HUES48 (cell line): ENCODE data around the gene NFXL1.

ENCODE experiments used
- H3K27ac ChIP-seq: one replicate; pipeline ENCODE4 v1.7.0; 2013; ENCODE audit warnings: low read depth, low read length, inconsistent platforms
- H3K27me3 ChIP-seq: 2 replicates; pipeline ENCODE4 v1.6.1; 2013; ENCODE audit warnings: mild to moderate bottlenecking, low read length; ENCODE audit not compliant: control insufficient read depth, insufficient read depth
- H3K36me3 ChIP-seq: 2 replicates; pipeline ENCODE4 v1.6.1; 2013; ENCODE audit warnings: low read length; ENCODE audit not compliant: control insufficient read depth, insufficient read depth
- H3K4me1 ChIP-seq: 2 replicates; pipeline ENCODE4 v1.6.1; 2013; ENCODE audit warnings: mild to moderate bottlenecking, low read length; ENCODE audit not compliant: control insufficient read depth, insufficient read depth
- H3K4me3 ChIP-seq: 2 replicates; pipeline ENCODE4 v1.5.1; 2013; ENCODE audit warnings: mild to moderate bottlenecking, low read depth, low read length
- H3K9ac ChIP-seq: 2 replicates; pipeline ENCODE4 v1.6.1; 2013; ENCODE audit warnings: mild to moderate bottlenecking, low read depth, low read length, moderate library complexity
- H3K9me3 ChIP-seq: 2 replicates; pipeline ENCODE4 v1.6.1; 2013; ENCODE audit warnings: low read length; ENCODE audit not compliant: control insufficient read depth, insufficient read depth

NFXL1 gene

DNA sequence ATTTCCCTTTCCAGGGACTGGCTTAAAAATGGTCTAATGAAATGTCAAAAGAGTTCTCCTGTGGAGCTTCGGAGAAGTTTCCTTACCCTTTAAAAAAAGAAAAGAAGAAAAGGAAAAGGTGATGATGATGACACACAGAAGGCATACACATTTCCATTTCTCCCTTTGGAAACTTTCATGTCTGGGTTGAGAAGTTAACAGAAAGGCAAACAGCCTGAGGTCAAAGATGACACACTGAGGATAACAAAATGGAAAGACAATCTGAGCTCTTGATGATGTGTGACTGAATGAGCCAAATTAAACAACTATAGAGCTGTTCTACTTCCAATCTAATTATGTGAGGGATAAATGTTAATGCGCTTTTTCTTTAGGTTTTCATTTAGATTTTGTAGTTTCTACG, 32.2 kb downstream of the NFXL1 start:
- no peaks in the 10 kb centered on the region for H3K9me3 ChIP-seq
- H3K27me3 ChIP-seq: no peaks in the 10 kb centered on the region
- H3K9ac ChIP-seq: no peak overlapping the region
- no peak overlapping the region for H3K4me3 ChIP-seq
- H3K27ac ChIP-seq: no peak overlapping the region
- peaks cover 99% of the 10 kb centered on the region for H3K36me3 ChIP-seq
- no peaks in the 10 kb centered on the region for H3K4me1 ChIP-seq

DNA sequence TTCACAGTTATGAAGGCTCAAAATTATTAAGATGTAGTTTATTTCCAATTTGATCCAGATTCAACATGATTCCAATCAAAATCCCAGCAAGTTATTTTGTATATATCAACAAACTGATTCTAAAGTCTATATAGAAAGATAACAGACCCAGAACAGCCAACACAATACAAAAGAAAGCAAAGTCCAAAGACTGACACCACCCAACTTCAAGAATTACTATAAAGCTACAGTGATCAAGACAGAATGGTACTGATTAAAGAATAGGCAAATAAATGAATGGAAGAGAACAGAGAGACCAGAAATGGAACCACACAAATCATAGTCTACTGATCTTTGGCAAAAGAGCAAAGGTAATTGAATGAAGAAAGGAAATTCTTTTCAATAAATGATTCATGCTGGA, 34.9 kb downstream of the NFXL1 start:
- Histone ChIP-seq H3K9ac (no peak overlapping the region), H3K4me3 (no peak overlapping the region), H3K36me3 (peaks cover 100% of the 10 kb centered on the region), H3K4me1 (no peaks in the 10 kb centered on the region), H3K9me3 (no peaks in the 10 kb centered on the region), H3K27ac (no peak overlapping the region), H3K27me3 (no peaks in the 10 kb centered on the region)

DNA sequence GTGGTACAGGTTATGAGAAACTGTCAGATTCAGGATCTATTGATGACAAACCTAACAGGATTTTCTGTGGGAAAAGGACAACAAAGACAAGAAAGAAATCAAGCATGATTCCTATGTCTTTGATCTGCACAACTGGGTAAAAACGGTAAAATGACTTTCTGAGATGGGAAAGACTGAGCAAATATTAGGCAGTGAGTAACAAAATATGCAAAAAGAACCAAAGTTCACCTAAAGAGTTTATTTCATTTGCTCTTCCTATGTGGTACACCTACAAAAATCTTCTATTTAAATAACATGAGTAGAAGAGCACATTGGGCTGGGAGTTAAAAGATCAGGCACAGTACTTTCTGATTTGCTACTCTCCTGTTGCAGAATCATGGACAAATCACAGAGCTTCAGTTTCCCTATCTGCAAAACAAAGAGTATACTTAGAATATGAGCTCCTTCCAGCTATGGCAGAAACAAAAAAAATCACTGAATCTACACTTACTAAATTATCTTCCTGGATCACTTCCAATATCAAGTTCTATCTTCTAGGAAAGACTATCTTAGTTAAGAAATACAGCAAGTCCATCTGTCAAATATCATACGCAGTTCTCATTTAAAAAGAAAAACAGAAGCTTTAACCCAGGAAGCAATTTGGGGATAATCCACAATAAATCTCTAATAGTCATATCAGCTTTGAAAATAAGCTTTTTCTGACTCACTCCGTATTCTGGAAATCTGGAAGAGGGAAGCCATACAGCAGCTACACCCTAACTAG, 37.4 kb downstream of the NFXL1 start:
- no peaks in the 10 kb centered on the region for H3K4me1 ChIP-seq
- H3K27ac ChIP-seq: no peak overlapping the region
- H3K4me3 ChIP-seq: no peak overlapping the region
- H3K9me3 ChIP-seq: peaks cover 4% of the 10 kb centered on the region; the same call in 1 of the 2 replicates
- H3K27me3 ChIP-seq: no peaks in the 10 kb centered on the region
- H3K9ac ChIP-seq: no peak overlapping the region
- H3K36me3 ChIP-seq: peaks cover 97% of the 10 kb centered on the region

DNA sequence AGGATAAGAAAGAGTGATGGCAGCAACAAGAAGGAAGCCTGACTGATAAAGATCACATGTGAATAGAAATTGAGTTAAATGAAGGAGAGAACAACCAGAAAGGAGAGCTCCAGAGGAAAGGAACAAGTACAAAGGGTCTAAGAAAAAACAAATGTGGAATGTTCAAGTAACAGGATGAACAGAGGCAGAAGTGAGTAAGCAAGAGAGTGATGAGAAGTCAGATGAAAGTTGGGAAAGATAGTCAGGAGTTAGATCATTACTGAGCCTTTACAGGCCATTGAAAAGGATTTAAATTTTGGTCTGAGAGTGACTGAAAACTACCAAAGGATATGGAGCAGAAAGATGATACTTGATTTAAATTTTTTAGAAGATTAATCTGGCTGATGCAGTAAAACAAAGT, 38.1 kb downstream of the NFXL1 start:
- peaks cover 97% of the 10 kb centered on the region for H3K36me3 ChIP-seq
- no peaks in the 10 kb centered on the region for H3K27me3 ChIP-seq
- no peaks in the 10 kb centered on the region for H3K4me1 ChIP-seq
- no peak overlapping the region for H3K9ac ChIP-seq
- peaks cover 4% of the 10 kb centered on the region; the same call in 1 of the 2 replicates for H3K9me3 ChIP-seq
- no peak overlapping the region for H3K4me3 ChIP-seq
- no peak overlapping the region for H3K27ac ChIP-seq

DNA sequence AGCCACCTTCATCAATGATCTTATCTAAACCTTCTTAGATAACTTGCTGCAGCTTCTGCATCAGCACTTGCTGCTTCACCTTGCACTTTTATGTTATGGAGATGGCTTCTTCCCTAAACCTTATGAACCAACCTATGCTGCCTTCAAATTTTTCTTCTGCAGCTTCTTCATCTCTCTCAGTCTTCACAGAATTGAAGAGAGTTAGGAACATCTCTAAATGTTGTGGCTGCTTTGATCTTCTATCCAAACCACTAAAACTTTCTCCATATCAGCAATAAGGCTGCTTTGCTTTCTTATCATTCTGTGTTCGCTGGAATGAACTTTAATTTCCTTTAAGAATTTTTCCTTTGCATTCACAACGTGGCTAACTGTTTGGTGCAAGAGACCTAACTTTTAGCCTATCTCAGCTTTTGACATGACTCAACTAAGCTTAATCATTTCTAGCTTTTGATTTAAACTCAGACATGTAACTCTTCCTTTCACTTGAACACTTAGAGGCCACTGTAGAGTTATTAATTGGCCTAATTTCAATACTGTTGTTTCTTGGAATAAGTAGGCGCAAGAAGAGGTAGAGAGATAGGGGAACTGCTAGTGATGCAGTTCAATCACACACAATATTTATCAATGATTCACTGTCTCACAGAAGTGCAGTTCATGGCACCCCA, 40.4 kb downstream of the NFXL1 start:
- Histone ChIP-seq H3K4me1 (no peaks in the 10 kb centered on the region), H3K9ac (no peak overlapping the region), H3K36me3 (peaks cover 82% of the 10 kb centered on the region), H3K27me3 (no peaks in the 10 kb centered on the region), H3K9me3 (peaks cover 4% of the 10 kb centered on the region; the same call in 1 of the 2 replicates), H3K27ac (no peak overlapping the region), H3K4me3 (no peak overlapping the region)

DNA sequence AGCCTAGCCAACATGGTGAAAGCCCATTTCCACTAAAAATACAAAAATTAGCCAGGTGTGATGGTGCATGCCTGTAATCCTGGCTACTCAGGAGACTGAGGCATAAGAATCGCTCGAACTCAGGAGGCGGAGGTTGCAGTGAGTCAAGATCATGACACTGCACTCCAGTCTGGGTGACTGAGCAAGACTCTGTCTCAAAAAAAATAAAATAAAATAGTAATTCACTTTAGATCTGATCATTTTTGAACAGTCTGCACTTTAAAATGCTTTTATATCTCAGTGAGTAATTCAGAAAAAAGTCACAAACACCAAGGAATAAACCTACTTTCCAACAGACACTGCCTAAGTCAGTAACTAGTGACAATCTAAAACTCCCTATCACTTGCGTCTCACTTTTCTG, 50.9 kb downstream of the NFXL1 start:
- no peak overlapping the region for H3K4me3 ChIP-seq
- no peaks in the 10 kb centered on the region for H3K9me3 ChIP-seq
- peaks cover 34% of the 10 kb centered on the region for H3K36me3 ChIP-seq
- H3K27ac ChIP-seq: no peak overlapping the region
- no peaks in the 10 kb centered on the region for H3K27me3 ChIP-seq
- H3K9ac ChIP-seq: no peak overlapping the region
- H3K4me1 ChIP-seq: no peaks in the 10 kb centered on the region

DNA sequence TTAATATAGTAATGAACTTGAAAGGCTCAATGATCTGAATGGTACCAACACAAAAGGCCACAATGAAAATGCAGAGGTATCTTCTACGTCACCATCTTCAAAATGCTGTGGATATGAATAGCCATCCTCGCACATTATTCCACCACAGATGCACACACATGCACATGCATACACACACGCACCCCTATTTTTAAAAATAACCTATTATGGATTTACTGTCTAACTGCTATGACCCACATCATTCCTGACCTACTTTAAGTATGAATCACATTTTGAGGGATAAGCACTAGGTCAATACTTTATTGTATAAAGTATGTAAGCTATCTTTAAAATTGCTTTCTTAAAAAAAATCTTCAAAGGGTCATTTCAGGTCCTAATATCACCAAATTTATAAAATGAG, 52.1 kb downstream of the NFXL1 start:
- H3K9me3 ChIP-seq: no peaks in the 10 kb centered on the region
- H3K36me3 ChIP-seq: peaks cover 30% of the 10 kb centered on the region
- H3K4me3 ChIP-seq: no peak overlapping the region
- no peaks in the 10 kb centered on the region for H3K4me1 ChIP-seq
- no peaks in the 10 kb centered on the region for H3K27me3 ChIP-seq
- no peak overlapping the region for H3K9ac ChIP-seq
- no peak overlapping the region for H3K27ac ChIP-seq

DNA sequence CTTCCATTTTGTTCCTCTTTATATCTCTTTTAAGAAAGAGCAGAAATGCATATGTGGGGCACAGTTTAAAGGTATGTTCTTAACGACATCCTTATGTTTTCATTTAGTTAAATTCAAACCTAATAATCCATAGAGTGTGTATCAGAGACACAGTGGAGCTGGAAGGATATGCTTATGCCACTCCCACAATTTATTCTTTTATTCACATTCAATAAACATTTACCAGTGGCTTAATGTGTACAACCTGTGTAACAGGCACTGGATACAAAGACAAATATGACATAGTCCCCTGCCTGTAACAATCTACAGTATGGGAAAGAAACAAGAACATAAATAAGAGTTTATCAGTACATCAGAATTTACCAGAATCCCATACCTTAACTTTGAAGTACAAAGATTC, 54.1 kb downstream of the NFXL1 start:
- no peaks in the 10 kb centered on the region for H3K27me3 ChIP-seq
- peaks cover 24% of the 10 kb centered on the region for H3K36me3 ChIP-seq
- no peak overlapping the region for H3K9ac ChIP-seq
- H3K27ac ChIP-seq: no peak overlapping the region
- H3K4me1 ChIP-seq: no peaks in the 10 kb centered on the region
- H3K9me3 ChIP-seq: no peaks in the 10 kb centered on the region
- no peak overlapping the region for H3K4me3 ChIP-seq

DNA sequence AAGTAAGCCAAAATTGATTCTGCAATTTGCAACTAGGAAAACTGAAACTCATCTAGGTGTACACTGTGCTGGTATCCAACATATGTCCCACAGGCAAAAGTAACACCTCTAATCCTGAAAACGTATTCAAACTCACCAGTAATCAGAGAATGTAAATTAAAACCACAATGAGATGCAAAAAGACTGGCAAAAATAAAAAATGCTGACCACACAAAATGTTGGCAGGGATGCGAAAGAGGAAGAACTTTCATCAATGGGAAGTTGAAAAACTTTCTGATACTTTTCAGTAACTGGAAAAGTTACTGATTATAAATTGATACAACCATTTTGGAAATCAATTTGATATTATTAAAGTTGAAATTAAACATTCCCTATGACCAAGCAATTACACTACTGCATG, 56.4 kb downstream of the NFXL1 start:
- Histone ChIP-seq H3K27ac (no peak overlapping the region), H3K9ac (no peak overlapping the region), H3K4me3 (no peak overlapping the region), H3K9me3 (no peaks in the 10 kb centered on the region), H3K36me3 (peaks cover 34% of the 10 kb centered on the region), H3K4me1 (no peaks in the 10 kb centered on the region), H3K27me3 (no peaks in the 10 kb centered on the region)

DNA sequence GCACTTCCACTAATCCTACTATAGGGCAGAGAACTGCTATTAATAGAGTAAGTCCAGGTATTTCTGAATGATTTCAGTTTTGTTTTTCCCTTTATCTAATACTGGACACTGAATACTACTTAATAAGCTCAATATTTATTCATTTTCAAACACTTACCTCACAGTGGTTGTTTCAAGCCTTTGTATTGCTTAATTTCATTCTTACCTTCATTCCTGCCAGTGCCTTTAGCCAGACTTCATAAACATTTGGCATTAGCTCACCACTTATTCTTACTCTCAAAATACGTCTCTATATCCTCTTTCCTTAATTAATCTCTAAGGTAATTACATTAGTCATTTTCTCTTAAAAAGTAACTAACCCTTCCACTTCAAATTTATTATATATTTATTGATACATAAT, 57.7 kb downstream of the NFXL1 start:
- H3K9ac ChIP-seq: no peak overlapping the region
- no peak overlapping the region for H3K27ac ChIP-seq
- H3K9me3 ChIP-seq: no peaks in the 10 kb centered on the region
- H3K4me3 ChIP-seq: no peak overlapping the region
- peaks cover 37% of the 10 kb centered on the region for H3K36me3 ChIP-seq
- no peaks in the 10 kb centered on the region for H3K27me3 ChIP-seq
- H3K4me1 ChIP-seq: no peaks in the 10 kb centered on the region

DNA sequence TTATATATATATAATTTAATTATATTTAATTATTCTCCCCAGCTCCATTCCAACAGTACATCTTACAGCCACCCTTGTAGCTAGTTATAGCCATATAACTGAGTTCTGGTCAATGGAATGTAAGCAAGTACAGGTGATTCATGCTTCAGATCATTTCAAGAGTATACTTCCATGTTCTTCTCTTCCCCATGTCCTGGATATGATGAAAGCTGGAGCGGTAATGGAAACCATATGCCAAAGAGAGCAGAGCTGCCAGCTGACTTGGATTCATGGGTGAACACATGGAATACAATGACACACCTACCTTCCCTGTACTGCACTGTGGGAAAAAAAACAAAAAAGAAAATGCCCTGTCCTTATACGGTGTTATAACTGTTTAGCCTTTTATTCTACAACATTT, 59.0 kb downstream of the NFXL1 start:
- no peaks in the 10 kb centered on the region for H3K4me1 ChIP-seq
- H3K4me3 ChIP-seq: no peak overlapping the region
- H3K9ac ChIP-seq: no peak overlapping the region
- peaks cover 49% of the 10 kb centered on the region for H3K36me3 ChIP-seq
- no peaks in the 10 kb centered on the region for H3K9me3 ChIP-seq
- no peak overlapping the region for H3K27ac ChIP-seq
- no peaks in the 10 kb centered on the region for H3K27me3 ChIP-seq
